ENCODE data around the gene SUPT3H. TPM values are rescaled to one million over a fixed set of nuclear protein-coding genes. Genes with fewer than 3 reads are reported as not detected.

Gene SUPT3H
- total and polyA plus RNA-seq, 2 donors (not counting 1 experiment from before 2014, with no cell fraction given) = 5.5 to 12.4 TPM

GRCh38 chr6:45109551-45109950 lies 268.2 kb downstream of the SUPT3H start:
- intact Hi-C loops (cut with micrococcal nuclease) = no loop called here
- no CpG with 5 or more reads among the region's 1 CpG for WGBS (ENCODE audit: insufficient coverage)
- H3K4me2 ChIP-seq (replicated peaks; ENCODE audit: low read depth, low read length, poor library complexity, severe bottlenecking) = no peak overlapping the region
- H3K9me3 ChIP-seq (ENCODE audit: control extremely low read depth in 1 of 3, control insufficient read depth in 2 of 3, insufficient read depth in 1 of 3, low read length in 2 of 3) = peaks cover 0 to 2% (median 0%) of the 10 kb centered on the region in 3 donors
- Mint-ChIP-seq H3K27ac (no peak overlapping the region), H3K27me3 (no peaks in the 10 kb centered on the region), H3K4me3 (no peak overlapping the region), H3K4me1 (peaks cover 7% of the 10 kb centered on the region), H3K9me3 (ENCODE audit: insufficient read depth) (no peaks in the 10 kb centered on the region)
- no peak for ATAC-seq (ENCODE audit: low read depth)
- no peaks in the 10 kb centered on the region for H3K36me3 ChIP-seq (replicated peaks in 1 of 2; ENCODE audit: control extremely low read depth in 1 of 2, control insufficient read depth in 1 of 2, extremely low read depth in 1 of 2, insufficient read depth in 2 of 2, low read length in 1 of 2)
- H3K79me2 ChIP-seq (ENCODE audit: control insufficient read depth, insufficient read depth, low read length) = no peaks in the 10 kb centered on the region
- H3K9ac ChIP-seq (ENCODE audit: low read length) = no peak overlapping the region
- ChIA-PET CTCF (no interaction called here), POLR2A (no interaction called here)
- no peak overlapping the region for H2AFZ ChIP-seq (ENCODE audit: insufficient read depth, low read depth, low read length, poor library complexity, severe bottlenecking)
- H3K27ac ChIP-seq (ENCODE audit: low read length in 2 of 2) = no peak overlapping the region
- no peak for DNase-seq
- no peaks in the 10 kb centered on the region for H3K4me1 ChIP-seq (ENCODE audit: control insufficient read depth in 2 of 2, insufficient read depth in 2 of 2, low read length in 2 of 2)
- no peak for TF ChIP-seq CTCF (IDR thresholded peaks at IDR 0.05)
- no peak for TF ChIP-seq EZH2 (IDR thresholded peaks at IDR 0.05; ENCODE audit: borderline replicate concordance, insufficient read depth, low read depth, low read length, poor library complexity, severe bottlenecking)
- H4K20me1 ChIP-seq (ENCODE audit: control insufficient read depth, insufficient read depth, low read length, poor library complexity, severe bottlenecking) = no peaks in the 10 kb centered on the region
- H3K4me3 ChIP-seq (ENCODE audit: control extremely low read depth in 1 of 5, extremely low read depth in 1 of 5, insufficient read depth in 1 of 5, low read depth in 2 of 5, low read length in 4 of 5) = no peak overlapping the region
- no peaks in the 10 kb centered on the region for H3K27me3 ChIP-seq (replicated peaks in 1 of 4; ENCODE audit: control extremely low read depth in 1 of 4, control insufficient read depth in 3 of 4, insufficient read depth in 4 of 4, low read length in 3 of 4)

GRCh38 chr6:45105170-45105820 lies 272.4 kb downstream of the SUPT3H start:
- POLR2A ChIA-PET = no interaction called here
- Histone ChIP-seq H3K27ac (ENCODE audit: low read length in 2 of 2) (no peak overlapping the region), H3K4me3 (ENCODE audit: control extremely low read depth in 1 of 5, extremely low read depth in 1 of 5, insufficient read depth in 1 of 5, low read depth in 2 of 5, low read length in 4 of 5) (no peak overlapping the region), H3K4me2 (replicated peaks; ENCODE audit: low read depth, low read length, poor library complexity, severe bottlenecking) (no peak overlapping the region), H3K27me3 (replicated peaks in 1 of 4; ENCODE audit: control extremely low read depth in 1 of 4, control insufficient read depth in 3 of 4, insufficient read depth in 4 of 4, low read length in 3 of 4) (no peaks in the 10 kb centered on the region), H3K9ac (ENCODE audit: low read length) (no peak overlapping the region), H2AFZ (ENCODE audit: insufficient read depth, low read depth, low read length, poor library complexity, severe bottlenecking) (no peak overlapping the region), H3K79me2 (ENCODE audit: control insufficient read depth, insufficient read depth, low read length) (no peaks in the 10 kb centered on the region), H3K9me3 (ENCODE audit: control extremely low read depth in 1 of 3, control insufficient read depth in 2 of 3, insufficient read depth in 1 of 3, low read length in 2 of 3) (peaks cover 0 to 2% (median 0%) of the 10 kb centered on the region in 3 donors), H4K20me1 (ENCODE audit: control insufficient read depth, insufficient read depth, low read length, poor library complexity, severe bottlenecking) (no peaks in the 10 kb centered on the region), H3K36me3 (replicated peaks in 1 of 2; ENCODE audit: control extremely low read depth in 1 of 2, control insufficient read depth in 1 of 2, extremely low read depth in 1 of 2, insufficient read depth in 2 of 2, low read length in 1 of 2) (no peaks in the 10 kb centered on the region), H3K4me1 (ENCODE audit: control insufficient read depth in 2 of 2, insufficient read depth in 2 of 2, low read length in 2 of 2) (no peaks in the 10 kb centered on the region)
- DNase-seq (no peak), ATAC-seq (ENCODE audit: low read depth) (no peak)
- WGBS (ENCODE audit: insufficient coverage) = no CpG with 5 or more reads among the region's 2 CpGs
- TF ChIP-seq EZH2 (IDR thresholded peaks at IDR 0.05; ENCODE audit: borderline replicate concordance, insufficient read depth, low read depth, low read length, poor library complexity, severe bottlenecking) (no peak), CTCF (IDR thresholded peaks at IDR 0.05) (no peak)
- Mint-ChIP-seq H3K27me3 (no peaks in the 10 kb centered on the region), H3K4me1 (peaks cover 7% of the 10 kb centered on the region), H3K27ac (no peak overlapping the region), H3K4me3 (no peak overlapping the region), H3K9me3 (ENCODE audit: insufficient read depth) (no peaks in the 10 kb centered on the region)
- intact Hi-C loops (cut with micrococcal nuclease) = no loop called here
- CTCF ChIA-PET = no interaction called here

Measured in B cell (primary cell).